Endodermal cell (in vitro differentiated cells): ENCODE data around the gene HOXC12. TPM values are rescaled to one million over a fixed set of nuclear protein-coding genes. Genes with fewer than 3 reads are reported as not detected.

Experiments
- DNase-seq: peaks from one replicate; pipeline ENCODE4 v3.0.0-alpha.2; 2017
- H3K27ac ChIP-seq: 2 replicates; pipeline ENCODE4 v1.5.1; 2013; ENCODE audit warnings: mild to moderate bottlenecking, low read depth, low read length, moderate library complexity
- H3K27me3 ChIP-seq: 2 replicates; pipeline ENCODE4 v1.6.1; 2013; ENCODE audit warnings: mild to moderate bottlenecking, low read length, moderate library complexity; ENCODE audit not compliant: insufficient read depth, control insufficient read depth, poor library complexity, severe bottlenecking
- H3K36me3 ChIP-seq: 2 replicates; pipeline ENCODE4 v1.7.0; 2013; ENCODE audit warnings: mild to moderate bottlenecking, low read length, moderate library complexity; ENCODE audit not compliant: control insufficient read depth, insufficient read depth
- H3K4me1 ChIP-seq: one replicate; pipeline ENCODE4 v1.7.0; 2013; ENCODE audit warnings: low read length; ENCODE audit not compliant: control insufficient read depth, insufficient read depth
- H3K4me3 ChIP-seq: 2 replicates; pipeline ENCODE4 v1.5.1; 2013; ENCODE audit warnings: mild to moderate bottlenecking, low read length, moderate library complexity
- H3K9ac ChIP-seq: 2 replicates; pipeline ENCODE4 v1.6.1; 2013; ENCODE audit warnings: mild to moderate bottlenecking, low read length, moderate library complexity; ENCODE audit not compliant: poor library complexity, severe bottlenecking; ENCODE audit errors: extremely low read depth
- H3K9me3 ChIP-seq: 2 replicates; pipeline ENCODE4 v1.6.1; 2013; ENCODE audit warnings: mild to moderate bottlenecking, low read length, moderate library complexity; ENCODE audit not compliant: control insufficient read depth
- H3K27ac Mint-ChIP-seq: 2 replicates; pipeline ENCODE4 v1.8.0; 2020; ENCODE audit warnings: mixed read lengths
- H3K27me3 Mint-ChIP-seq: 2 replicates; pipeline ENCODE4 v1.8.0; 2021; ENCODE audit warnings: mild to moderate bottlenecking, mixed read lengths; ENCODE audit not compliant: insufficient read depth
- H3K36me3 Mint-ChIP-seq: 2 replicates; pipeline ENCODE4 v1.8.0; 2020; ENCODE audit warnings: low read depth, mixed read lengths
- H3K4me1 Mint-ChIP-seq: 2 replicates; pipeline ENCODE4 v1.8.0; 2020; ENCODE audit warnings: mixed read lengths
- H3K4me3 Mint-ChIP-seq: 2 replicates; pipeline ENCODE4 v1.8.0; 2020; ENCODE audit warnings: mild to moderate bottlenecking, moderate library complexity, mixed read lengths
- H3K9me3 Mint-ChIP-seq: 2 replicates; pipeline ENCODE4 v1.8.0; 2020; ENCODE audit warnings: mild to moderate bottlenecking, mixed read lengths
- WGBS, 2 experiments: methylation state at CpG; one replicate each; pipeline versions ENCODE4 v1.1.5 to v1.1.7; 2013; ENCODE audit warnings: missing lambda C conversion rate in 2 of 2, mixed read lengths in 1 of 2; ENCODE audit not compliant: insufficient coverage in 1 of 2, insufficient read length in 1 of 2; 5-methylcytosine and 5-hydroxymethylcytosine counted together
- long read RNA-seq, 4 experiments: library from polyadenylated mRNA in 2 of 4; library from RNA in 1 of 4; library from capped mRNA in 1 of 4; stranded (forward) in 3 of 4; unstranded in 1 of 4; transcript quantifications; one replicate each; pipeline ENCODE4 v2.0.0, GENCODE V29; 2020 to 2021; ENCODE audit warnings: inconsistent platforms in 1 of 4
- polyA plus RNA-seq, 2 experiments: library from polyadenylated mRNA; stranded (reverse); fragments of 50-300 nt; gene quantifications; one replicate each; pipeline ENCODE4 v1.2.3, GENCODE V29; 2013
- total RNA-seq, 2 donors: library from RNA; stranded (reverse); fragmentation: NEBNext Ultra II Directional in 1 of 2; extraction: Animal tissue kit (Norgen Biotek cat#: 25700) in 1 of 2; gene quantifications; 2 replicates in 1 of 2; 3 replicates in 1 of 2; pipeline ENCODE4 v1.2.1, GENCODE V29; 2021
- TF ChIP-seq, protein P1 (sequence below): fragments of 200-600 bp; sonication (generic); conservative IDR thresholded peaks from 2 replicates; pipeline ENCODE4 v1.5.0; 2021; ENCODE audit warnings: antibody characterized with exemption, mild to moderate bottlenecking

HOXC12 gene
- not detected for total RNA-seq
- 0.82 TPM for polyA plus RNA-seq (2013, experiment 1 of 2)
- polyA plus RNA-seq (2013, experiment 2 of 2), result 0.46 TPM
- long read RNA-seq, experiment 1, result 0 reads
- long read RNA-seq, experiment 2, result 0 reads
- long read RNA-seq, experiment 3, result 0 reads
- long read RNA-seq, experiment 4, result 0 reads

DNA sequence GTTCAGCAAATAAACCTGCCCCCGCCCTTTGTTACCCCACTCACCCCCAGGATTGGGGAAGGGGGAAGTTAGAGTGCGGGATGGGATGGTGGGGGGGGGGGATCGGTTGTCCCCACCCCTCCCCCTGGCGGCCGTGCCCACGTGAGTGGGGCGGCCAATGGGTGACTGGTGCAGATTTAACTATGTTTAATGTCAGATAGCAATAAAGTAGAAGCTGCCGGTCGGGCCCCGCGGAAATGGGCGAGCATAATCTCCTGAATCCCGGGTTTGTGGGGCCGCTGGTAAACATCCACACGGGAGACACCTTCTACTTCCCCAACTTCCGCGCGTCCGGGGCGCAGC, at the start of gene HOXC12:
TSS of gene HOXC12 (plus strand) at position 210 of the 342 bp plus-strand sequence. CDS start at position 237, 27 bp downstream.
- TF ChIP-seq, protein P1, sequence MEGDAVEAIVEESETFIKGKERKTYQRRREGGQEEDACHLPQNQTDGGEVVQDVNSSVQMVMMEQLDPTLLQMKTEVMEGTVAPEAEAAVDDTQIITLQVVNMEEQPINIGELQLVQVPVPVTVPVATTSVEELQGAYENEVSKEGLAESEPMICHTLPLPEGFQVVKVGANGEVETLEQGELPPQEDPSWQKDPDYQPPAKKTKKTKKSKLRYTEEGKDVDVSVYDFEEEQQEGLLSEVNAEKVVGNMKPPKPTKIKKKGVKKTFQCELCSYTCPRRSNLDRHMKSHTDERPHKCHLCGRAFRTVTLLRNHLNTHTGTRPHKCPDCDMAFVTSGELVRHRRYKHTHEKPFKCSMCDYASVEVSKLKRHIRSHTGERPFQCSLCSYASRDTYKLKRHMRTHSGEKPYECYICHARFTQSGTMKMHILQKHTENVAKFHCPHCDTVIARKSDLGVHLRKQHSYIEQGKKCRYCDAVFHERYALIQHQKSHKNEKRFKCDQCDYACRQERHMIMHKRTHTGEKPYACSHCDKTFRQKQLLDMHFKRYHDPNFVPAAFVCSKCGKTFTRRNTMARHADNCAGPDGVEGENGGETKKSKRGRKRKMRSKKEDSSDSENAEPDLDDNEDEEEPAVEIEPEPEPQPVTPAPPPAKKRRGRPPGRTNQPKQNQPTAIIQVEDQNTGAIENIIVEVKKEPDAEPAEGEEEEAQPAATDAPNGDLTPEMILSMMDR, result no peak
- Mint-ChIP-seq H3K27me3 (peaks cover 99% of the 10 kb centered on the region), H3K9me3 (peaks cover 2% of the 10 kb centered on the region), H3K36me3 (no peaks in the 10 kb centered on the region), H3K4me1 (no peaks in the 10 kb centered on the region), H3K4me3 (no peak within 1 kb of the TSS), H3K27ac (no peak within 1 kb of the TSS)
- no peak within 1 kb of the TSS for H3K9ac ChIP-seq
- no peaks in the 10 kb centered on the region for H3K4me1 ChIP-seq
- DNase-seq, result no peak
- peaks cover 23% of the 10 kb centered on the region for H3K9me3 ChIP-seq
- H3K36me3 ChIP-seq, result no peaks in the 10 kb centered on the region
- no peak within 1 kb of the TSS for H3K4me3 ChIP-seq
- H3K27me3 ChIP-seq, result peaks cover 100% of the 10 kb centered on the region
- 14 to 24% methylated on average over 10 to 13 of the region's 20 CpGs for WGBS, 2 experiments
- no peak within 1 kb of the TSS for H3K27ac ChIP-seq

- no peak overlapping the region for H3K27ac Mint-ChIP-seq
- no peak for DNase-seq
- Histone ChIP-seq H3K9me3 (no peaks in the 10 kb centered on the region), H3K9ac (no peak overlapping the region), H3K4me1 (no peaks in the 10 kb centered on the region), H3K36me3 (no peaks in the 10 kb centered on the region), H3K27ac (no peak overlapping the region), H3K27me3 (peaks cover 88% of the 10 kb centered on the region), H3K4me3 (no peak overlapping the region)
- WGBS, 2 experiments, result 57 to 68% methylated on average over 3 of the region's 3 CpGs
- peaks cover 54% of the 10 kb centered on the region for H3K27me3 Mint-ChIP-seq
- TF ChIP-seq, protein P1, result no peak
- H3K4me3 Mint-ChIP-seq, result no peak overlapping the region
- no peaks in the 10 kb centered on the region for H3K36me3 Mint-ChIP-seq
- no peaks in the 10 kb centered on the region for H3K9me3 Mint-ChIP-seq
- no peaks in the 10 kb centered on the region for H3K4me1 Mint-ChIP-seq
Observed at GRCh38 chr12:53907103-53907502, 47.6 kb upstream of the HOXC12 start.

- Histone ChIP-seq H3K36me3 (no peaks in the 10 kb centered on the region), H3K9me3 (no peaks in the 10 kb centered on the region), H3K27me3 (peaks cover 98% of the 10 kb centered on the region), H3K9ac (no peak overlapping the region), H3K4me1 (no peaks in the 10 kb centered on the region), H3K27ac (no peak overlapping the region), H3K4me3 (no peak overlapping the region)
- Mint-ChIP-seq H3K9me3 (no peaks in the 10 kb centered on the region), H3K27me3 (peaks cover 91% of the 10 kb centered on the region), H3K36me3 (no peaks in the 10 kb centered on the region), H3K4me3 (no peak overlapping the region), H3K27ac (no peak overlapping the region), H3K4me1 (peaks cover 6% of the 10 kb centered on the region)
- TF ChIP-seq, protein P1, result no peak
- no peak for DNase-seq
- 84 to 85% methylated on average over 3 to 4 of the region's 5 CpGs for WGBS, 2 experiments
Observed at GRCh38 chr12:53916788-53917655, 37.7 kb upstream of the HOXC12 start.
